Ovary (tissue), 3 donors: ENCODE results near the gene SPRED1.

ENCODE experiments used
- EP300 ChIP-seq: sonication (generic); formaldehyde crosslinking; IDR thresholded peaks from one replicate; pipeline ENCODE4 v1.6.1; 2017; ENCODE audit warnings: antibody characterized with exemption
- TF ChIP-seq, protein P1 (sequence below), 3 donors: fragments of 450-650 bp in 2 of 3; fragments of 200-600 bp in 1 of 3; IDR thresholded peaks; one replicate each; pipeline versions ENCODE4 v1.5.1 to v1.8.0; 2016 to 2022; ENCODE audit warnings: antibody characterized with exemption in 3 of 3, mild to moderate bottlenecking in 1 of 3
- donor health status: DM: no; HTN: no; CAD: no.

GRCh38 chr15:38254051-38254883 lies 1.6 kb downstream of the SPRED1 start:
- TF ChIP-seq, protein P1, sequence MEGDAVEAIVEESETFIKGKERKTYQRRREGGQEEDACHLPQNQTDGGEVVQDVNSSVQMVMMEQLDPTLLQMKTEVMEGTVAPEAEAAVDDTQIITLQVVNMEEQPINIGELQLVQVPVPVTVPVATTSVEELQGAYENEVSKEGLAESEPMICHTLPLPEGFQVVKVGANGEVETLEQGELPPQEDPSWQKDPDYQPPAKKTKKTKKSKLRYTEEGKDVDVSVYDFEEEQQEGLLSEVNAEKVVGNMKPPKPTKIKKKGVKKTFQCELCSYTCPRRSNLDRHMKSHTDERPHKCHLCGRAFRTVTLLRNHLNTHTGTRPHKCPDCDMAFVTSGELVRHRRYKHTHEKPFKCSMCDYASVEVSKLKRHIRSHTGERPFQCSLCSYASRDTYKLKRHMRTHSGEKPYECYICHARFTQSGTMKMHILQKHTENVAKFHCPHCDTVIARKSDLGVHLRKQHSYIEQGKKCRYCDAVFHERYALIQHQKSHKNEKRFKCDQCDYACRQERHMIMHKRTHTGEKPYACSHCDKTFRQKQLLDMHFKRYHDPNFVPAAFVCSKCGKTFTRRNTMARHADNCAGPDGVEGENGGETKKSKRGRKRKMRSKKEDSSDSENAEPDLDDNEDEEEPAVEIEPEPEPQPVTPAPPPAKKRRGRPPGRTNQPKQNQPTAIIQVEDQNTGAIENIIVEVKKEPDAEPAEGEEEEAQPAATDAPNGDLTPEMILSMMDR (IDR thresholded peaks at IDR 0.05), result no peak
- TF ChIP-seq EP300, result no peak
